ENCODE results near the gene CIAPIN1. TPM values are rescaled to one million over a fixed set of nuclear protein-coding genes. Genes with fewer than 3 reads are reported as not detected.
A peak's percentile ranks its signal among the peaks of the same experiment; 100 is the strongest.

Gene CIAPIN1
- total RNA-seq, 4 donors from 2014 or later = 30.5 to 42.9 (median 33.5) TPM

DNA sequence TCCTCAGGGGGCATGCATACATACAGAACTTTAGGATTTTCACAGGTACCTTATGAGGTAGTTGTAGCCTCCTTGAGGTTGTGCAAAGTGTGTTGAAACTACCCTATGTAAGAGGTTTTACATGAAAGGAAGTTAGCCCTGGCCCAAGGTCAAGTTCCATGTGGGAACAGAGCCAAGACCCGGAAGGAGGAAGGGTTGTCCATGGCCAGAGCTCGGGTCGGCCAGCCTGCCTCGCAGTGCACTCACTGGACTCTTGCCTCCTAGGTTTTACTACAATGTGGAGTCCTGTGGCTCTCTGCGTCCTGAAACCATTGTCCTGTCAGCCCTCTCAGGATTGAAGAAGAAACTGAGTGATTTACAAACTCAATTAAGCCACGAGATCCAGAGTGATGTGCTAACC lies 23.5 kb upstream of the CIAPIN1 start:
- Histone ChIP-seq H3K36me3 (peaks cover 13 to 97% (median 53%) of the 10 kb centered on the region in 3 donors), H3K4me3 (no peak overlapping the region), H3K27me3 (no peaks in the 10 kb centered on the region), H3K4me1 (peaks cover 0 to 23% (median 5%) of the 10 kb centered on the region in 3 donors), H3K9me3 (no peaks in the 10 kb centered on the region), H3K27ac (peak overlapping the region in 2 of 4 donors; percentile 14 to 17)
- intact Hi-C loops (cut with DNase I) = loop anchor here (10.0 kb wide), 1 partner anchor 54 kb away; no protein-coding TSS in a partner anchor
- DNase-seq = no peak
- no peak for TF ChIP-seq POLR2A (IDR thresholded peaks at IDR 0.05)
- TF ChIP-seq, protein P1, sequence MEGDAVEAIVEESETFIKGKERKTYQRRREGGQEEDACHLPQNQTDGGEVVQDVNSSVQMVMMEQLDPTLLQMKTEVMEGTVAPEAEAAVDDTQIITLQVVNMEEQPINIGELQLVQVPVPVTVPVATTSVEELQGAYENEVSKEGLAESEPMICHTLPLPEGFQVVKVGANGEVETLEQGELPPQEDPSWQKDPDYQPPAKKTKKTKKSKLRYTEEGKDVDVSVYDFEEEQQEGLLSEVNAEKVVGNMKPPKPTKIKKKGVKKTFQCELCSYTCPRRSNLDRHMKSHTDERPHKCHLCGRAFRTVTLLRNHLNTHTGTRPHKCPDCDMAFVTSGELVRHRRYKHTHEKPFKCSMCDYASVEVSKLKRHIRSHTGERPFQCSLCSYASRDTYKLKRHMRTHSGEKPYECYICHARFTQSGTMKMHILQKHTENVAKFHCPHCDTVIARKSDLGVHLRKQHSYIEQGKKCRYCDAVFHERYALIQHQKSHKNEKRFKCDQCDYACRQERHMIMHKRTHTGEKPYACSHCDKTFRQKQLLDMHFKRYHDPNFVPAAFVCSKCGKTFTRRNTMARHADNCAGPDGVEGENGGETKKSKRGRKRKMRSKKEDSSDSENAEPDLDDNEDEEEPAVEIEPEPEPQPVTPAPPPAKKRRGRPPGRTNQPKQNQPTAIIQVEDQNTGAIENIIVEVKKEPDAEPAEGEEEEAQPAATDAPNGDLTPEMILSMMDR (IDR thresholded peaks at IDR 0.05) = no peak
- 49 to 50% methylated on average over 6 of the region's 6 CpGs for WGBS, 2 donors

DNA sequence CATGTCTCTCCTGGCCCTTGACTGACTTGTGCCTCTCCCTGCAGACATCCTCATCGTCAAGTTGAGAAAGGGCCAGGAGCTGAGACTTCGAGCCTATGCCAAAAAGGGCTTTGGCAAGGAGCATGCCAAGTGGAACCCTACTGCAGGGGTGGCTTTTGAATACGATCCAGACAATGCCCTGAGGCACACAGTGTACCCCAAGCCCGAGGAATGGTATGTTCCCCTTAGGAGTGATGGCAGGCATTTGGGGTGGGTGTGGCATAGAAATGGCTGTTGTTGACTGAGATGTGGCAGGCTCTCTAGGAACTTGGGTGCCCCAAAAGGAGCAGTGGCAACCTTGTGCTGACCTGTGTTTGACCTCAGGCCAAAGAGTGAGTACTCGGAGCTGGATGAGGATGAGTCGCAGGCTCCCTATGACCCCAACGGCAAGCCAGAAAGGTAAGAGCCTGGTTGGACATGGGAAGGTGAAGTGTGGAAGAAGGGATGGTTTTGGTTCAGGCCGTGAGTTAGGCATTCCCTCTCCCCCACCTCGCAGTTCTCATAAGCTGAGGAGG lies 22.8 kb upstream of the CIAPIN1 start:
- intact Hi-C loops (cut with DNase I) = loop anchor here (10.0 kb wide), 1 partner anchor 55 kb away; no protein-coding TSS in a partner anchor
- TF ChIP-seq POLR2A (IDR thresholded peaks at IDR 0.05) = no peak
- TF ChIP-seq, protein P1 (IDR thresholded peaks at IDR 0.05) = no peak
- Histone ChIP-seq H3K36me3 (peaks cover 13 to 100% (median 55%) of the 10 kb centered on the region in 3 donors), H3K27me3 (no peaks in the 10 kb centered on the region), H3K4me3 (no peak overlapping the region), H3K27ac (peak overlapping the region in 2 of 4 donors; percentile 14 to 17), H3K9me3 (no peaks in the 10 kb centered on the region), H3K4me1 (peaks cover 0 to 27% (median 5%) of the 10 kb centered on the region in 3 donors)
- 52 to 61% methylated on average over 6 to 7 of the region's 9 CpGs for WGBS, 2 donors
- no peak for DNase-seq

DNA sequence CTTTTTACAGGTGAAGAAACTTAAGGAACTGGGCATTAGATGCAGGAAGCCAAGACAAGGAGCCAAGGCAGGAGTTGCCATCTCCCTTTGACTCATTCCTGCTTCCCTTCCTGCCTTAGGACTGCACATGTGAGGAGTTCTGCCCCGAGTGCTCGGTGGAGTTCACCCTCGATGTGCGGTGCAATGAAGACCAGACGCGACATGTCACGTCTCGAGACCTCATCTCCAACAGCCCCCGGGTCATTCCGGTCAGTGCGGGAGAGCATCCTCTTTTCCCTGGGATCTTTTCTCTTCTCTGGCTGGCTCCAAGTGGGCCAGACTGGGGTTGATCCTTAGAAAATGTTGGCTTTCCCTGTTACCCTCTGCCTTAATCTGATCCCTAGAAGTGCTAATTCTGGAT lies 21.9 kb upstream of the CIAPIN1 start:
- Histone ChIP-seq H3K4me1 (peaks cover 2 to 36% (median 5%) of the 10 kb centered on the region in 3 donors), H3K27ac (no peak overlapping the region), H3K4me3 (no peak overlapping the region), H3K9me3 (no peaks in the 10 kb centered on the region), H3K27me3 (no peaks in the 10 kb centered on the region), H3K36me3 (peaks cover 13 to 100% (median 55%) of the 10 kb centered on the region in 3 donors)
- DNase-seq = no peak
- intact Hi-C loops (cut with DNase I) = no loop called here
- WGBS, 2 donors = 81 to 87% methylated on average over 11 of the region's 11 CpGs
- no peak for TF ChIP-seq POLR2A (IDR thresholded peaks at IDR 0.05)
- TF ChIP-seq, protein P1 (IDR thresholded peaks at IDR 0.05) = no peak

DNA sequence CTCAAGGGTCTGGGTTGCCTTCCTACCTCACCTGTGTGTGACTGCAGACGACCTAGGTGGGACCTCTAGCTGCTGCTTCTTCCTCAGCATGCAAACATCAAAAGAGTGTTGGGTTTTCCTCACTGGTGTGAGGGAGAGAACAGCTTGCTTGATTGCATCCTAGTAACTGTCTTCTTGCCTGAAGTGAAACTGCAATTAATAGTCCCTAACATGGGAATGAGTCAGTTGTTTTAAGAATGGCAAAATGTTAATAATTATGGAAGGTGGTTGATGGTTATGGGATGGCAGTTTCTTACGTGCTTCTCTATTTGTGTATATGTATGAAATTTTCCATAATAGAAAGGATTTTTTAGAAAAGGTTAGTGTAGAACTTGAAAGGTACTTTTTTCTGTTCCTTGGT lies 21.2 kb upstream of the CIAPIN1 start:
- 83 to 85% methylated on average over 2 of the region's 2 CpGs for WGBS, 2 donors

DNA sequence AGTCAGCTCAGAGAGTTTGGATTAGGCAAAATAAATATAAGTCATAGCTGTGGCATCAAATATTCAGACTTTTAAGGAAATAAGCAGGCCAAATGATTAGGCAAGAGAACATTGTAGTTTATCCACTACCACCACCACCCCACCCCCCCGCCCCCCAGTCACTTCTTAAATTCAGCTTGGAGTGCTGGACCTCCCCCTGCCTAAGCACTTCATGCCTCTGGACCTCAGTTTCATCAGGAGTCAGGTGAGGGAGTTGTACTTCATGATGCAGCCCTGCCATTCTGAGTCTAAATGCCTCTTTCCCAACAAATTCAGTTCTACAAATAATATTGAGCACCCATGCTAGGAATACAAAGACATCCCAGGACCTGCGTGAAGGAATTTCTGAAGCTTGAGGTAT lies 17.3 kb upstream of the CIAPIN1 start:
- no peaks in the 10 kb centered on the region for H3K9me3 ChIP-seq
- H3K4me1 ChIP-seq = peaks cover 7 to 32% (median 13%) of the 10 kb centered on the region in 3 donors
- no peak overlapping the region for H3K4me3 ChIP-seq
- no peak overlapping the region for H3K27ac ChIP-seq
- DNase-seq = no peak
- TF ChIP-seq, protein P1 (IDR thresholded peaks at IDR 0.05) = no peak
- no peak for TF ChIP-seq POLR2A (IDR thresholded peaks at IDR 0.05)
- H3K27me3 ChIP-seq = no peaks in the 10 kb centered on the region
- H3K36me3 ChIP-seq = peaks cover 2 to 81% (median 33%) of the 10 kb centered on the region in 3 donors
- WGBS, 2 donors = 83 to 85% methylated on average over 2 of the region's 2 CpGs
- intact Hi-C loops (cut with DNase I) = no loop called here

More for the DNA sequence above, 21.2 kb upstream of the CIAPIN1 start:
- Histone ChIP-seq H3K36me3 (peaks cover 13 to 97% (median 54%) of the 10 kb centered on the region in 3 donors), H3K27me3 (no peaks in the 10 kb centered on the region), H3K4me3 (no peak overlapping the region), H3K4me1 (peaks cover 8 to 43% (median 9%) of the 10 kb centered on the region in 3 donors), H3K27ac (no peak overlapping the region), H3K9me3 (no peaks in the 10 kb centered on the region)
- no peak for DNase-seq
- TF ChIP-seq, protein P1 (IDR thresholded peaks at IDR 0.05) = no peak
- no peak for TF ChIP-seq POLR2A (IDR thresholded peaks at IDR 0.05)
- intact Hi-C loops (cut with DNase I) = no loop called here

Data from esophagus squamous epithelium (tissue), 5 donors.